ENCODE measurements around the gene FASTKD1.
"Not testable (repeated sequence)": the region's sequence is repeated elsewhere in the genome, so short reads cannot be mapped to it uniquely, and the experiment has no call there.

Gene FASTKD1

DNA sequence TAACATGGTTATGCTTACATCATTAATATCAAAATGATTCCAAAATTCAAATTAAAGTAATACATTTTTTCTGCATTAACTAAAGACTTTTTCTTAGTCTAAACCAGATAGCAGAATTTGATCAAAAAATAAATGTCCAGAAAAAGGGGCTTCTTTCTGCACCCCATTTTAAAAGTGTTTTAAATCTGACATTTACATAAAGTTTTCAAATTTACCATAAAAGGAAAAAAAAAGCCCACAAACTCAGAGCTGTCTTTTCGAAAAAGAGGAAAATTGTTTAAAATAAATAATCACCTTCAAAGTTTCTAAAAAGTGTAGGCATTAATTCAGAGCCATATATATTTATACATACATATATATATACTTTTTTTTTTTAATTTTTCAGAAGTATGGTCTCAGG lies 1.5 kb downstream of the FASTKD1 start:
- DNase-seq (ENCODE audit: low read depth in 2 of 3, low spot score in 1 of 3), result no peak

DNA sequence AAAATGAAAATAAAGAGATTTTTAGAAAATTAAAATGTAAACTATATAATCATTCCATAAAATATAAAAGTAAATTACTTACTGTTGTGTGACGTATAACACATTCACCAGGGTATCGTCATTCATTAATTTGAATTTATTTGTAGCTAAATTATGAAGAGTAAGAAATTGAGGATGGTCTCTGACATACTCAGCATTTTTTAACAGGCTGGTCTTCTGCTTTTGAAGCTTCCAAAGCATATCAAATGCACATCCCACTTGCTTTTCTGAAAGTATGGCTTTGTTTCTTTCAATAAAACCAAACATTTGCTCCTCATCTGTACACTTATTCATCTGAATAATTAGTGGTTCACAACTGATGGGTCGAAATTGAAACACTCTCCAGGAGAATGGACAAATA lies 2.1 kb downstream of the FASTKD1 start:
- no peak for DNase-seq (ENCODE audit: low read depth in 2 of 3, low spot score in 1 of 3)

DNA sequence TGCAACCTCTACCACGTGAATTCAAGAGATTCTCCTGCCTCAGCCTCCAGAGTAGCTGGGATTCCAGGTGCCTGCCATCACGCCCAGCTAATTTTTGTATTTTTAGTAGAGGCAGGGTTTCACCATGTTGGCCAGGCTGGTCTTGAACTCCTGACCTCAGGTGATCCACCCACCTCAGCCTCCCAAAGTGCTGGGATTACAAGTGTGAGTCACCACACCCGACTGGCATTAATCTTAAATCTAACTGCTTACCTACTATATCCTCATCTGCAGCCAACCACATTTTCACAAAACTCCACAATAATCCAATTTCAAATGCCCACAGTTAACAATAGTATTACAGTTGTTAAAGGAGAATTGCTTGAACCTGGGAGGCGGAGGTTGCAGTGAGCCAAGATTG lies 2.9 kb downstream of the FASTKD1 start:
- DNase-seq (ENCODE audit: low read depth in 2 of 3, low spot score in 1 of 3), result not testable (repeated sequence)

DNA sequence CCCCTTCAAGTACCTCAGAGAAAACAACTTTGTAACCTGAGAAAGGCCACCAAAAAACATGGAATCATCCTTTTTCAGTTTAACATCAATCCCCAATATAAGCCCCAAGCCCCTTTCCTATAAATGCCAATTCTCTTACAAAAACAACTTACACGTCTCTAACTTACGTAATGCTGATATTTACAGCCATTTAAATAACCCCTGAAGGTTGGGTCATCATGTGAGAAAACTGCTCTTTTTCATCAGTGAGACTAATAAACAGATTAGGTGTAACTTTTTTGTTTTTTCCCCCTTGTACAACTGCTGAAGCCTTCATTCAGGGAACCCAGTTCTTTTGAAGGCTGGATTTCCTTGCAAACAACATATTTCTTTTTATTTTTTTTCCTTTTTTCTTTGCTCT lies 3.7 kb downstream of the FASTKD1 start:
- no peak for DNase-seq (ENCODE audit: low read depth in 2 of 3, low spot score in 1 of 3)

DNA sequence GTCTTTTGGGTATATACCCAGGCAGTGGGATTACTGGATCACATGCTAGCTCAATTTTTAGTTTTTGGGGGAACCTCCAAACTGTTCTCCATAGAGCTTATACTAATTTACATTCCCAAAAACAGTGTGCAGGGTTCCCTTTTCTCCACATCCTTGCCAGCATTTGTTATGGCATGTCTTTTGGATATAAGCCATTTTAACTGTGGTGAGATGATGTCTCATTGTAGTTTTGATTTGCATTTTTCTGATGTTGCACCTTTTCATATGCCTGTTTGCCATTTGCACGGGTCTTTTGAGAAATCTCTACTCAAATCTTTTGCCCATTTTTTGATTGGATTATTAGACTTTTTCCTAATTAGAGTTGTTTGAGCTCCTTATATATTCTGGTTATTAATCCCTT lies 8.0 kb downstream of the FASTKD1 start:
- DNase-seq (ENCODE audit: low read depth in 2 of 3, low spot score in 1 of 3), result no peak

DNA sequence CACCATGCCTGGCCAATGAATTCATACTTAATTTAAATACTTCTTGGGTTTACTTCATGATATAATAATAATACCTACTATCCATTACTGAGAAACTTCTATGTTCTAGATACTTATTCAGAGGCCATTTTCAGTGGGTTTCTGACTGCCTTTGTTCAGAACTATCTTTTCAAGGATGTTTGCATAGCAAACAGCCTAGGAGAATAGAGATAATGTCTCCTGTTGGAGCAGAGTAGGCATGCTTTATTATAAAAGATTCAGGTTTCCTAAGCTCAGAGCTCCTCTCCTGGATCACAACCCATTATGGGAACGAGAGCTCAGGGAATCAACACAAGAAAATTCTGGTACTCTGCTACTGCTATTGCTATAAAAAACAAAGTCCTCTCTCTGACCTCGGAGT lies 11.1 kb downstream of the FASTKD1 start:
- DNase-seq (ENCODE audit: low read depth in 2 of 3, low spot score in 1 of 3), result no peak

DNA sequence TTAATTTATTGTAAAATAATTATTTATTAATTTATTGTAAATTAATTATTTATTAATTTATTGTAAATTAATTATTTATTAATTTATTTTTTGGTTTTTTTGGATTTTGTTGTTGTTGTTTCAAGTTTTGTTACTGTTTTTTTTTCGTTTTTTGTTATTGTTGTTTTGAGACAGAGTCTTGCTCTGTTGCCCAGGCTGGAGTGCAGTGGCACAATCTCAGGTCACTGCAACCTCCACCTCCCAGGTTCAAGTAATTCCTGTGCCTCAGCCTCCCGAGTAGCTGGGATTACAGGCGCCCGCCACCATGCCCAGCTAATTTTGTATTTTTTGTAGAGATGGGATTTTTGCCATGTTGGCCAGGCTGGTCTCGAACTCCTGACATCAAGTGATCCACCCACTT lies 11.6 kb downstream of the FASTKD1 start:
- not testable (repeated sequence) for DNase-seq (ENCODE audit: low read depth in 2 of 3, low spot score in 1 of 3)

DNA sequence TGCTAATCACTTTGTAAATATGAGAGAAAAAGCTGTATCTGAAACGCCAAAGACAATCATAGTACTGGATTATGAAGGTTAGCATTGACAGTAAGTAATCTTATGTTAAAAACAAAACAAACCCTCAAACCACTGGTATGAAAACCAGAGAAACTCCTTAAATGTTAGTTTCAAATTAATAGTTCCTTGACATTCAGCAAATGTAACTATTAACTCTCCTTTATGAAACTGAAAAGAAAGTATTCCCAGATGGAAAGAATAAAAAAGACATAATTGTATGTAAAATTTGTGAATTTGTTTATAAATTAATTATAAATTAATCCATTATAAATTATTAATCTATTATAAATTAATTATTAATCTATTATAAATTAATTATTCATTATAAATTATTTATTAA lies 12.3 kb downstream of the FASTKD1 start:
- DNase-seq (ENCODE audit: low read depth in 2 of 3, low spot score in 1 of 3), result no peak

DNA sequence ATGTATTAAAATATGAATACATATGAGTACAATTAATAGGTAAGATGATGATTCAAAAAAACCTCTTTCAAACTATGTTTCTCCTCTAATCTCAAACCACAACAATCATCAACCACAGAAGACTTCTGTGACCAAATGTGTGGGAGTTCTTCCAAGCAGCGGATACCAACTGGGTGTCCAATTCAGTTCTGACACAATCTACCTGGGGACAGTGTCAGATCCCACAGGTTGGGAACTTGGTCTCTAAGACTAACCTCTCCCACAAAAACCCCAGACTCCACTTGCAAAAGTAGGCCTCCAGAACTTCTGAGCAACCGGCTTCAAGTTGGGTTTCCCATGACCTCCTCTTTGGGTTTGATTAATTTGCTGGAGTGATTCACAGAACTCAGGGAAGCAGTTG lies 26.9 kb downstream of the FASTKD1 start:
- peak in 1 of 3 donors; percentile 3 for DNase-seq (ENCODE audit: low read depth in 2 of 3, low spot score in 1 of 3)

DNA sequence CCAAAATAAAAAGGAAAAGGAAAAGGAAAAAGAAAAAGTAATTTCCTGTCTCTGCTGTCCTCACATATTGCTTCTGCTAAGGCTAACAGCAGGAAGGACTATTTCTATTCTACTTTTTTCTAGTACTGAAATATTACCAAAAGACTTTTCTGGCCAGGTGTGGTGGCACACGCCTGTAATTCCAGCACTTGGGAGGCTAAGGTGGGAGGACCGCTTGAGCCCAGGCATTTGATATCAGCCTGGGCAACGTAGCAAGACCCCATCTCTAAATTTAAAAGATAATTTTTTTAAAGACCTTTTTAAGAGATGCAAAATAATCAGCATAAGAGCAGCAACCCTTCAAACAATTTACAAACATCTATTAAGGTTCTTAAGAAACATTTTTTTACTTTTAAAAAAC lies 31.2 kb downstream of the FASTKD1 start:
- DNase-seq (ENCODE audit: low read depth in 2 of 3, low spot score in 1 of 3), result no peak

DNA sequence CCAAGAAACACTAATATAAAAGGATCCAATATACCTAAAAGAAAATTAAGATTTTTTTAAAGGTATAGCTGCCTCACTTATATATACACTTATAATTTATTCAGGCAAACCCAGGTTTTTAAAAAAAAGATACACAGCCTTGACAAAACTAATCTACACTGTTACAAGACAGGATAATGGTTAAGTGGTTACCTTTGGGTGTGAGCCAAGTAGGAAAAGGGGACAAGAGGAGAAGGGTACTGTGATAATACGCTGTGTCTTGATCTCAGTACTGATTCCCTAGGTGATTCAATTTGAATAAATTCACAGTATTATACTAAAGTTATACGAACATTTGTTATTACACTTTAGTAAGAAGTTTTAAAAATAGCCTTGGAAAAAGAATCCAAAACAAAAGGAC lies 33.5 kb downstream of the FASTKD1 start:
- DNase-seq (ENCODE audit: low read depth in 2 of 3, low spot score in 1 of 3), result no peak

DNA sequence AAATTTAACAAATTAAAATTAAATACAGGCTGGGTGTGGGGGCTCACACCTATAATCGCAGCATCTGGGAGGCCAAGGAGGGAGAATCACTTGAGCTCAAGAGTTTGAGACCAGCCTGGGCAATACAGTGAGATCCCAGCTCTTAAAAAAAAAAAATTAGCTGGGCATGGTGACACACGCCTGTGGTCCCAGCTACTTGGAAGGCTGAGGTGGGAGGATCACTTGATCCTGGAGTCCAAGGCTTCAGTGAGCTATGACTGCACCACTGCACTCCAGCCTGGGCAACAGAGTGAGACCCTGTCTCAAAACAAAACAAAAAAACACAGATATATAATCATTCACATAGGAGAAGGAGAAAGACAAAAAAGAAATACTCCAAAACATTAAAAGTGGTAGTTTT lies 34.2 kb downstream of the FASTKD1 start:
- DNase-seq (ENCODE audit: low read depth in 2 of 3, low spot score in 1 of 3), result not testable (repeated sequence)

DNA sequence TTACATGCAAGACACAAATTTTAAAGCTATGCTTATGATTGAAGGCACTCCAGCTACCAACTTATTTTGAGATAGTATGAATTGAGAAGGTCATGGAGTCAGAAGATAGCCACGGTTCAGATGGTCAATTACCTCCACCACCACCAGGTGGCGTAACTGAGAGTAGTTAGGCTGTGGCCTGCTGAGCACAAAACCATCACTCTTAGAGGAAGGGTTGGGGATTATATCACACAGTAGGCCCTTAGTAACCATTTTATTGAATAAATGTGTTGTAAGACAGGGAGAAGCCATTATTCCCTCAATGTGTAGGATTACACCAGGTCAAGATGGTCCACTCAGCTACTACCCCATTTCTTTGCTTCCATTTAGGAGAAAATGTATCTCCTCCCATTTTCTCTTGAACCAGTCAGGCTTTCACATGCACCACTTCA lies 45.4 kb downstream of the FASTKD1 start:
- DNase-seq (ENCODE audit: low read depth in 2 of 3, low spot score in 1 of 3), result peak; percentile 49 to 80 (median 65)

DNA sequence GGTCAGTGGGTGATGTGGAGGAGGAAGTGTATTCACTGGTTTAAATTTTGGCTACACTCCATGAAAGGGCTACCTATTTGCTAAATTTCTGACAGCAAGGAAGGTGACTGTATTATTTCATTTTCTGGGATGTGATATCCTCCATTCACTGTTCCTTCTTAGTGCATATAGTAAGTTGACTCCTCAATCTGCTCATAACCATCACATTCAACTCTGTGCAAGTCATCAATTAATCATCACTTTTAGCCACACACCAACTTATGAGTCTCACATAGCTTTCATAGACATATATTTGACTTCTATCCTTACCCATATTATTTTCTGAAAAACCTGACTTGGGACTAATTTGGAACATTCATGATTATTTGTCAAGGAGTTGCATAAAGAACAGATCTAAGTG lies 47.2 kb downstream of the FASTKD1 start:
- DNase-seq (ENCODE audit: low read depth in 2 of 3, low spot score in 1 of 3), result no peak

DNA sequence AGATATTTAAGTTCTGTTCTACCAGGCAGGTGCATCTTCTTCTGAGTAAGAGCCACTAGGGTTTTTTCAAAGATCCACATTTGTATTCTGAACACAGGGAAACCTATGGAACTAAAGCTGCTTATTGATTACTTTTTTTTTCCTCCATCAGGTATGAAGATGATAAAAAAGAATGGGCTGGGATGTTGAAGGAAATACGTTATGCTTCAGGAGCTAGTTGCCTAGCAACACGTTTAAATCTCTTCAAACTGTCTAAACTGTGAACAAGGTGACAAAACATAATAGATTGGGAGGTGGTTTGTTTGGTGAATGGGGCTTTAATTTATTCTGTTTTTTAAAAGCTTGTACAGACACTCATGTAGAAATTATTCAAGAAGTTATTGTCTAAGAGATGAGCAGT lies 48.2 kb downstream of the FASTKD1 start:
- no peak for DNase-seq (ENCODE audit: low read depth in 2 of 3, low spot score in 1 of 3)

DNA sequence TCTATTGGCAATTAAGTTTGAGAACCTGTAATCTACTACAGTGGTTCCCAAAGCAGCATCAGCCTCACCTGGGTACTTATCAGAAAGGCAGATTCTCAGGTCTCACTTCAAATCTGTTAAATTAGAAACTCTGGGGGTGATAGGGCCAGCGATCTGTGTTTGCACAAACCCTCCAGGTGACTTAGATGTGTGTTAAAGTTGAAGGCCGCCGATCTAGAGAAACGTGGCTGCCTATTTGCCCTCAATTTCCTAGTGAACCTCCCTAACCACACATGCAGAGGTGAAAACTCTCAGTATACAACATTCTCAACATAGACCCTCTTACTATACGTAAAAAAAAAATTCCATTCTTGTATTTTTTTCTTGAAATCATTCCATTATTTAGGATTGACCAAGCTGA lies 50.0 kb downstream of the FASTKD1 start:
- DNase-seq (ENCODE audit: low read depth in 2 of 3, low spot score in 1 of 3), result no peak

DNA sequence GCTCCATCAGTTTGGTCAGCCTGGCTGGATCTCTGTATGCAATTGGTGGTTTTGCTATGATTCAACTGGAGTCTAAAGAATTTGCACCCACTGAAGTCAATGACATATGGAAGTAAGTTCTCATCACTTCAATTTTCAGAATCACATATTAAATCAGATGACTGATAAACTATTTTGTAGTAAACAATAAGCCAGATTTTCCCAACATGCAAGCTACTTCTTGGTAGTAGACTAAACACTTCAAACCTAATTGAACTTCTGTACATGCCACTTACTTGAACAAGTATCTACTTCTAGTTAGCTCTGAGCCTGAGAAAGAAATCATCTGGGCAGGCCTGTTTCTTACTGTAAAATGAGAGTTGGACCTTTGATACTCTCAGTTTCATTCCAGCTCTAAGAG lies 52.8 kb downstream of the FASTKD1 start:
- no peak for DNase-seq (ENCODE audit: low read depth in 2 of 3, low spot score in 1 of 3)

DNA sequence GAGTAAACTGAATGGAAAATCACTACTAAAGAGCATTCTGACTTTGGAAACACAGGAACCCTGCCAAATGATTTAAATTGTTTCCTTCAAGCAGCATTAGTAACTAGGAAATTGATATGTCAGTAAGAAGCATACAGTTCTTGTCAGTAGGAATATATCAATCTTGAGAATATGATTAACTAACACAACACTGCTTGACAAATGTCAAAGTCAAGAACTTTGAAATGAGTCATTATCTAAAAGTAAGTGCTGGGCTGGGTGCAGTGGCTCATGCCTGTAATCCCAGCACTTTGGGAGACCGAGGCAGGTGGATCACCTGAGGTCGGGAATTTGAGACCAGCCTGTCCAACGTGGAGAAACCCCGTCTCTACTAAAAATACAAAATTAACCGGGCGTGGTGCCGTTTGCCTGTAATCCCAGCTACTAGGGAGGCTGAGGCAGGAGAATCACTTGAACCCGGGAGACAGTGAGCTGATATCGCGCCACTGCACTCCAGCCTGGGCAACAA lies 57.1 kb downstream of the FASTKD1 start:
- DNase-seq (ENCODE audit: low read depth in 2 of 3, low spot score in 1 of 3), result not testable (repeated sequence)

DNA sequence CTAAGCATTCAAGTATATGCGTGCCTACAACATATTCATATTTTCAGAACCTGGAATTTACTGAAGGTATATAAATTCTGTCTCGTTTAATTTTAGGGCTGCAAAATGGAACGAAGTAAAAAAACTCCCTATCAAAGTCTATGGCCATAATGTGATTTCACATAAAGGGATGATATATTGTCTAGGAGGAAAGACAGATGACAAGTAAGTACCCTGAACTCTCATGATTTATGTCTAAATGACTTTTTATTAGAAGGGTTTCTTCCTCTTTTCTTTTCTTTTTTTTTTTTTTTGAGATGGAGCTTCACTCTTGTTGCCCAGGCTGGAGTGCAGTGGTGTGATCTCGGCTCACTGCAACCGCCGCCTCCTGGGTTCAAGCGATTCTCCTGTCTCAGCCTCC lies 58.9 kb downstream of the FASTKD1 start:
- not testable (repeated sequence) for DNase-seq (ENCODE audit: low read depth in 2 of 3, low spot score in 1 of 3)

DNA sequence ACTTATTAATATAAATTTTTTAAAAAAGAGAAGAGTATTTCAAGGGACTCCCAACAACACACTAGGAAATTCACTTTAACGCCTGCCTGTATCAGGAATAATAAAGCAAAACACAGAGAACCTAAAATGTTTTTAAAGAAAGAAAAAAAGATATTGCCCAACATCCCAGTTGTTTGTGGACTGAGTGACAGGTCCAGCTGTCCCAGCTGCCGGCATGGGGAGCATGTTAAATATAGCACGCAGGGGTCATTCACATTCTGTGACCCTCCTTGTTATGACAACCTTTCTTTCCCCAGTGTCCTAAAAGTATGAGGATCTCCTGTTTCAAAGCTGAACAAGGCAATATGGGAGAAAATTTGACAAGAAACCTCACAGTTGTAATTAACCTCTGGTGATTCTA lies 59.7 kb downstream of the FASTKD1 start:
- DNase-seq (ENCODE audit: low read depth in 2 of 3, low spot score in 1 of 3), result no peak

DNA sequence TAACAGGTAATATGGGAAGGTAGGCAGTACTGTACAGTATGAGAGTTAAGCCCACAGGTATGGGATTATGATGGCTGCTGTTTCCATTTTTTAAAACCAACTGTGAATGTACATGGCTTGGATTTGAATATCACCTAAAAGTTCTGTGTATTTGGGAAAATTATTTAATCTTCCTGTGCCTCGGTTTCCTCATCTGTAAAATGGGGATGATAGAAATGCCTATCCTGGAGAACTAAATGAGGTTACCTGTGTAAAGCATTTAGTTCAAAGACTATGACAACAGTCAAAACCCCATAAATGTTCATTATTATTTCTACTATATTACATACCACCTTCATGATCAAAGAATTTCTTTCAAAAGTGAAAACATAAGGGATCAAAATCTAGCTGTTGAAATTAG lies 60.6 kb downstream of the FASTKD1 start:
- no peak for DNase-seq (ENCODE audit: low read depth in 2 of 3, low spot score in 1 of 3)

DNA sequence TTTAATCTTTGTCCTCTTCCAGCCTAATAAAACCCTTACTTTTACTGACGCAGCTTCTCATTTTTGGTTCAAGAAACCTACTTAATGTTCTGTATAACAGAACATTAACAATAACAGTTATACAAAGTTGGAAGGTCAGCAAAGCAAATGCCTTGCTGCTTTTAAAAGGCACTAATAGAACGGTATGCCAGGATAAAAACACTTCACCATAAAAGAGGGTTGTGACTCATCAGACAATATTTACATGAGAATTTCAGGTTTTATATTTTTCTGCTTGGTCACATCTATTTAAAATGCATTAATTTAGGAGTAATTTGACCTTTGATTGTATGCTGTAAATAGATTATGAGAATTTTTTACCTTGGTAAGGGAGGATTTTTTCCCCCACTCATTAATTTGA lies 61.1 kb downstream of the FASTKD1 start:
- DNase-seq (ENCODE audit: low read depth in 2 of 3, low spot score in 1 of 3), result no peak

DNA sequence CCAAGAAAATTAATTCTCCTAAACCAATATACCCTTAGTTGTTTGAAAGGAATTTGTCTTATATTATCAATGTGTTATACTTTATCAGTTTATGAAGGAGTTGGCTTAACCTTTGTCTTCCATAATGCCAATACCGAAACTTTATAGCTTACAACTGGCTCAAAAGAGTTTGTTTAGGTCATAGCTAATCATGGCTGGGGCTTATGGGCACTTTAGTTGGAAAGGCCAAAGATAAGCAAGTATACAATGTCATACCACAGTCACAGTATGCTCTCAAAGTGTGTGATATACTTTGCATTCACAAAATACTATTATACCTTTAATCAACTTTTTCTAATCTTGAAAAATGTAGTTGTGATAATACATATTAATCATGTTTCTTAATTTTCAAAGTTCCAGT lies 61.8 kb downstream of the FASTKD1 start:
- no peak for DNase-seq (ENCODE audit: low read depth in 2 of 3, low spot score in 1 of 3)

DNA sequence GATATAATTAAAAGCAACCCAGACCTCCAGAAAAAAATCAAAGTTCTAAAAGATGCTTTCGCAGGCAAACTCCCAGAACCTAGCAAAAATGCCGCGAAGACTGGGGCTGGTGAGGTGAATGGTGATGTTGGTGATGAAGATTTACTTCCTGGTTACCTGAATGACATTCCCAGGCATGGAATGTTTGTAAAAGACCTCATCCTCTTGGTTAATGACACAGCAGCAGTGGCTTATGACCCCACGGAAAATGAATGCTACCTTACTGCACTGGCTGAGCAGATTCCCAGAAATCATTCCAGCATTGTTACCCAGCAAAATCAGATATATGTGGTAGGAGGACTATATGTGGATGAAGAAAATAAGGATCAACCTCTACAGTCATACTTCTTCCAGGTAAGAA lies 63.2 kb downstream of the FASTKD1 start:
- DNase-seq (ENCODE audit: low read depth in 2 of 3, low spot score in 1 of 3), result no peak

Measured in stimulated activated CD4-positive, alpha-beta T cell treated with anti-CD3 and anti-CD28 coated beads, Interleukin-12 subunit alpha, Interleukin-12 subunit beta, amount 100 ng/mL, for 48 hours (primary cell).